Renal pelvis (tissue), 4 donors: ENCODE measurements around the gene RGL2. TPM values are rescaled to one million over a fixed set of nuclear protein-coding genes. Genes with fewer than 3 reads are reported as not detected.
"Not testable (repeated sequence)": the region's sequence is repeated elsewhere in the genome, so short reads cannot be mapped to it uniquely, and the experiment has no call there.

Experiments
- DNase-seq: peaks from one replicate; pipeline ENCODE4 v3.0.0-alpha.2; 2013
- polyA plus RNA-seq, 3 donors: library from polyadenylated mRNA; unstranded; fragments of 120-200 nt; gene quantifications; one replicate each; pipeline ENCODE4 v1.2.1, GENCODE V29; 2013; ENCODE audit not compliant: insufficient read length in 3 of 3

The RGL2 gene
- polyA plus RNA-seq, 3 donors: 121 to 133 (median 130) TPM

DNA sequence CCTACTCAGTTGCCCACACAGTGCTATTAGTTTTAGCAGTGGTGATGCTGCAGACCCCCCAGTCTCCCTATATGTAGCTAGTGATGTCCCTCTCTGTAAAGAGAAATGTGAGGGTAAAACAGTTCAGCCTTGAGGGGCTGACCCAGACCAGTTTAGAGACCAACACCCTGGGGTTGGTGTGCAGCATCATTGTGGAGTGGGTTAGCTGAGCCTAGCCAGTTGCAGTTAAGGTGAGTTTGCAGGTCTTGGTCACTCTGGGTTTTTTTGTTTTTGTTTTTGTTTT is 22.2 kb downstream of the RGL2 start:
- DNase-seq: no peak

DNA sequence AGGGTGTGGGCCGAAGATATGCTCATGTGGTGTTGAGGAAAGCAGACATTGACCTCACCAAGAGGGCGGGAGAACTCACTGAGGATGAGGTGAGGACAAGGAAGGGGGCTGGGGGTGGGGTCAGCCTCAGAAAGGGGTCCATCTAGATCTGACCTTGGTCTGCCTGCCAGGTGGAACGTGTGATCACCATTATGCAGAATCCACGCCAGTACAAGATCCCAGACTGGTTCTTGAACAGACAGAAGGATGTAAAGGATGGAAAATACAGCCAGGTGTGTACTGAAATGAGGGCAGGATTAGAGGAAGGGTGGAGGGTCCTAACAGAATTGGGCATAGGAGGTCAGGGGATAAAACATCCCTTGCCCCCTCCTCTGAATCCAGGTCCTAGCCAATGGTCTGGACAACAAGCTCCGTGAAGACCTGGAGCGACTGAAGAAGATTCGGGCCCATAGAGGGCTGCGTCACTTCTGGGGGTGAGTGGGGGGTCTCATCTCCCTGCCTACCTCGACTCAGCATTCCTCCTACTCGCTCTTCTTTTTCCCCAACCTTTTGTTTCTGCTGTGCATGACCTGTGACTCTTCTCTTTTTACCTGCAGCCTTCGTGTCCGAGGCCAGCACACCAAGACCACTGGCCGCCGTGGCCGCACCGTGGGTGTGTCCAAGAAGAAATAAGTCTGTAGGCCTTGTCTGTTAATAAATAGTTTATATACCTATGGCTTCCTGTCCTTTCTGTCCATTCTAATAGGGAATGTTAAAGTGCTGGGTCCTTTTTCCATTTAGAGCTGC is 22.8 kb downstream of the RGL2 start:
- not testable (repeated sequence) for DNase-seq

DNA sequence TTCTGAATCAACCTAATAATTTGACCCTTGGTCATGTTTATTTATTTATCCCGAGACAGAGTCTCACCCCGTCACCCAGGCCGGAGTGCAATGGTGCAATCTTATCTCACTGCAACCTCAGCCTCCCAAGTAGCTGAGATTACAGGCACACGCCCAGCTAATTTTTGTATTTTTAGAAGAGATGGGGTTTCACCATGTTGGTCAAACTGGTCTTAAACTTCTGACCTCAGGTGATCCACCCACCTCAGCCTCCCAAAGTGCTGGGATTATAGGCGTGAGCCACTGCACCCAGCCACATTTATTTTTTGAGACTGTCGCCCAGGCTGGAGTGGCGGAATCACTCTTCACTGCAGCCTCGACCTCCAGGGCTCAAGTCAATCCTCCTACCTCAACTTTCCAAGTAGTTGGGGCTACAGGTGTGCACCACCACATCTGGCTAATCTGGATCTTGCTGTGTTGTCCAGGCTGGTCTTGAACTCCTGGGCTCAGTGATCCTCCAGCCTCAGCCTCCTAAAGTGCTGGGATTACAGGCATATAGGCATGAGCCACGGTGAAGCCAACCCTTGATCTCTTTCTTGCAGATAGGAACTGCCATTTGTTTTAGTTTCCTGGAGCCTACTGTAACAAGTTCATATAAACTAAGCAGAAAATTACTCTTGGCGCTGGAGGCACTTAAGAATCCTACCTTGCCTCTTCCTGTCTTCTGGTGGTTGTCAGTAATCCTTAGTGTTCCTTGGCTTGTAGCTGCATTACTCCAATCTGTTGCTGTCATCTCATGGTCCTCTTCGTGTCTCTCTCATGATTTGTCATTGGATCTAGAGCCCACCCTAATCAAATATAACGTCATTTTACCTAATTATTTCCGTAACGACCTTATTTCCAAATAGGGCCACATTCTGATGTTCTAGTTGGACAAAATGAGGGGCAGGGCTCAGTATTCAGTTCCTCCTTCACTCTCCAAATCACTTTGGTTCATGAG is 24.5 kb downstream of the RGL2 start:
- no peak for DNase-seq

DNA sequence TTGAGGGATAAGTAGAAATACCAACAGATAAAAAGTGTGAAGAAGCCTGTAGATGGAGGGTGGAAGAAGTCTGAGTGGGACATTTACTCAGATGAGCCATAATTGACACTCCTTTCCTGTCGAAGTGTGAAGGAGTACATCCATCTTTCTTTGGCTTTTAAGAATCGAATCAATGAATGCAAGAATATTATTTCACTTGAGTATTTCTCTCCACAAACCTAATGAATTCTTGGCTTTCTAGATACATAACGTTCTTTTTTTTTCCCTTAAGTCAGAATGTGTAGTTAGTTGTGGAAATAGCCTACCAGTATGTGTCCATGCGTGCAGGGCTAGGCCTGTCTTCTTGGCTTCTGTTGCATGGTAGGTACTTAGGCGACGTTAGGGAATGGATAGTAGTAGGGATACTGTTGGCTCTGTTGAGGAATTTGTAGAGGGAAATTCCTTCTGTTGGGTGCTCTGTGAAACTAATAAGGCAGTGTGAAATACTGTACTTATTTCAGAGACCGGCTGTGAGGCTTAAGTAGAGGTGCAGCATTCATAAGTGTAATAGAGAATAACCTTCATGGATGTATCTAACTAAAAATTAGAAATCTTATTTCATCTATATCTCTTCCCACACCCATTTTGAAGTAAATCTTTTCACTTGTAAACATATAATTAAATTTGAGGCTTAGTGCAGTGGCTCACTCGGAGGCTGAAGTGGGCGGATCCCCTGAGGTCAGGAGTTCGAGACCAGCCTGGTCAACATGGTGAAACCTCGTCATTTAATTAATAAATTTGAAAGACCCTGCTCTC is 25.4 kb downstream of the RGL2 start:
- no peak for DNase-seq

DNA sequence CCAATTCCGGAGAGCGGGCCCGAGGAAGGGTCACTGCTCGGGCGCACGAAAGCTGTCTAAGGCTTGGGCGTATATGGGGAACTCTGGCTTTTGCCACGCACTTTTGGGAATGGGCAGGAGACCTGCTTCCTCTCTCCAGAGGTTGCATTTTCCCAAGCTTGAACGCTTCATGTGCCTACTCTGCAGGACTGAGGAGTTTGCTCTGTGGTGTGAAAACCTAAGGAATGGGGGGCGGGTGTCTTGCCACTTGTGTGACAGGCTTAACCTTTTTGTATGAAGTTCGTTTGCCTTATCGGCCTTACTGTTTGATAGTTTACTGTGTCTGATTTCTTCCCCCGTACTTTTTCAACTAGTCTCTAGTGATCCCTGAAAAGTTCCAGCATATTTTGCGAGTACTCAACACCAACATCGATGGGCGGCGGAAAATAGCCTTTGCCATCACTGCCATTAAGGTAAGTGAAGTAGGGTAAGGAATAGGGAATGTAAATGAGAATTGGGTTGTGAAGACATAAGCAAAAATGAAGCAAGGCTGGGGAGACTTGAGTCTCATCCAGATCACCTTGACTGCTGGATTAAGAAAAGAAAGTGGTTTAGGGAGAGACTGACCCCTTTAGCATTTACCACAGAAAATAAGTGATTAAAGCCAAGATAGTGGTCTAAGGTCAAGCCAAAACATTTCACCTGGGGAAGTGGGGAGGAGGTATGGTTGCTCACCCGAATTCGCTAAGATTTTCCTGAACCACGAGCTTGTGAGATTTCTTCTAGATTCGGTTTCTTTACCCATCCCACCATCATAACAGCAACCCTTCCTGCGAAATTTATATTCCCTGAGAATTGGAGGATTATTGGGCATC is 26.2 kb downstream of the RGL2 start:
- no peak for DNase-seq

DNA sequence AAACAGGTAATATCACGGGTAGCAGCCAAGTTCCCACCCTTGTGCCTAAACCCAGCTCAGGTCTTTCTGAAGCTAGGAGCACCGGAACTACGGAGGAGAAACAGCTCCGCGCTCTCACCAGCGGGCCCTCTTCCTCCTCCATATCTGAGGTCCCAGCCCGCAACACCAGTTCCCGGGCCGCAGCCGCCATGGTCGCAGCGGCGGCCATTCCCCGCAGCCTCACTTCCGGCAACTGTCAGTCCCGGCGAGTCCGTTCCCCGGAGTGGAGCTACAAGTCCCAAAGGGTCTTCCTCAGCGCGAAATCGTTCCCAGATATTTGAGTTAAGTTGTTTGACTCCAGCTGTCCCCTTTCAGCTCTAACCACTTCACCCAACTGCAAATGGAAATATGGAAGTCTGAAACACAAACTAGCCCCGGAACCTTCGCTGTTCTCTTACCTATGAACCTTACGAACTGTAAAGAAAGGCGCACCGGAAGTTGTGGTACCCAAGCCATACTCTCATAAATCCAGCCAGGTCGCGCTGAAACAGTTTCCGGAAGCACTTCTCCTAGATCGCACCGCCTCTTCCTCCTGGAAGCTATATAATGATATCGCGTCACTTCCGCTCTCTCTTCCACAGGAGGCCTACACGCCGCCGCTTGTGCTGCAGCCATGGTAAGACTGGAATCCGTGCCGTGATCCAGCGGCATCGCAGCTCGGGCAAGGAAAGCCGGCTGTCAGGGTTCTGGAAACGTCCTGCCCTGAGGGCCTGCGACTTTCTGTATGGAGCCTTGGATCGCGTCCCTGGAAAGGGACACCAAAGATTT is 27.1 kb downstream of the RGL2 start, which contains the start of the genes RPS18 and VPS52:
RPS18 (plus strand) TSS at position 608 of the 807 bp plus-strand sequence; CDS start at position 653, 45 bp downstream.
VPS52 (minus strand) TSS at position 409 of the 807 bp plus-strand sequence; CDS start at position 208, 201 bp downstream.
- DNase-seq: peak; percentile 99

DNA sequence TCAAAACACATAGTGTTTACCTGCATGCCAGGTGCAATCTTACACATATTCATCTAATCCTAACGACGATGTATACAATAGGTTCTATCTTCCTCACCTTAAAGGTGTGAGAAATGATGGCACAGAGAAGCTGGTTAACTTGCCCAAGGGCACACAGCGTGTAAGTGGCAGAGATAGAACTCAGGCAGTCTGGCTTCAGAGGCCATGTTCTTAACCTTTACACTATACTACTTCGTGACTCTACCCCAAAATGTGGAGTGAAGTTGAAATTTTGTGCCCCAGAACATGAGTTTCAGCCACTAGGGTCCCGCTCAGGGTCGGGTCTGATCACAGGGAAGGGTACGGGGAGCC is 27.6 kb downstream of the RGL2 start:
- DNase-seq: no peak

DNA sequence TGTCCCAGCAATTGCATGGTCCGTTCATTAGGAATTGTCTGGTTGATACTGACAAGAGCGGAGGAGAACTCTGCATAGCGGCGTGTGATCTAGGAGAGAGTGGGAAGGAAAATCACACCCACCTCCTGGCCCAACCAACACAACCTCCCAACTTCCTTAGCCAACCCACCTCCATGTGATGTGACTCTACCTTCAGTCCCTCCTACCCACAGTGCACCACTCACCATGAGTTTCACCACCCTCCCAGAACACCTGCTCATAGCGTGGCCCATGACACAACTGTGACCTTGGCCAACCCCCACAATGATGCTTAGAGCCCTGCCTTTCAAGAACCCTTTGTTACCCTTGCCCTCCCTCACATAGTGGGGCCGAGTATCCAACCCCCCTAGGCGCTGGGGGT is 34.7 kb downstream of the RGL2 start:
- no peak for DNase-seq

DNA sequence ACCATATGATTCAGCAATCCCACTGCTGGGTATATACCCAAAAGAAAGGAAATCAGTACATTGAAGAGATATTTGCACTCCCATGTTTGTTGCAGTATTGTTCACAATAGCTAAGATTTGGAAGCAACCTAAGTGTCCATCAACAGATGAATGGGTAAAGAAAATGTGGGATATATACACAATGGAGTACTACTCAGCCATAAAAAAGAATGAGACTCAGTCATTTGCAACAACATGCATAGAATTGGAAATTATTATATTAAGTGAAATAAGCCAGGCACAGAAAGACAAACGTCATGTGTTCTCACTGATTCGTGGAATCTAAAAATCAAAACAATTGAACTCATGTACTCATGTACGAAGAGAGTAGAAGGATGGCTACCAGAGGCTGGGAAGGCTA is 36.3 kb downstream of the RGL2 start:
- DNase-seq: not testable (repeated sequence)

DNA sequence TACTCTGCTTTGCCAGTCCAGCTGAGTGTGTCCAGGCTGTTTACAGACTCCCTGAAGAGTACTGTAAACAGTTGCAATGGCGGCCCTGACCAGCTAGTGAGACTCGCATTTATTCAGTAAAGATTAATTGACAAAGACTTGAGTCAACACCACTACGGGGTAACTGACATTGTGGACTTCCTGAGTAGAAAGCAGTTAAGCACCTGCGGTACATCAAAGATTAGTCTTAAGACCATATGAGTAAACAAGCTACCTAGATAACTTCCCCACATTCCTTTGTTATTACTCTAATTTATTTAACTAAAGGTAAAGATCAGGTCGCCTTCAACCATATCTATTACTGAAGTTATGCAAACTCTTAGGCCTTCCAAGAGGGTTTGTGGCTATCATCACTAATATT is 39.7 kb downstream of the RGL2 start:
- no peak for DNase-seq

DNA sequence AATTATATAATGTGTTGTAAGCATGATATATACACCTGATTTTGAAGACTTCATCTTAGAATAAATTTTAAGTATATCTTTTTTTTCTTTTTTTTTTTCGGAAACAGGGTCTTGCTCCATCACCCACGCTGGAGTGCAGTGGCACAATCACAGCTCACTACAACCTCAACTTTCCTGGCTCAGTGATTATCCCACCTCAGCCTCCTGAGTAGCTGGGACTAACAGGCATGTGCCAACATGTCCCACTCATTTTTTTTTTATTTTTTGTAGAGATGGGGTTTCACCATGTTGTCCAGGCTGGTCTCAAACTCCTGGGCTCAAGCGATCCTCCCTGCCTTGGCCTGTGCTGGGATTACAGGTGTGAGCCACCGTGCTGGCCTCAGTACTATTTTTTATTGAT is 44.2 kb downstream of the RGL2 start:
- no peak for DNase-seq

DNA sequence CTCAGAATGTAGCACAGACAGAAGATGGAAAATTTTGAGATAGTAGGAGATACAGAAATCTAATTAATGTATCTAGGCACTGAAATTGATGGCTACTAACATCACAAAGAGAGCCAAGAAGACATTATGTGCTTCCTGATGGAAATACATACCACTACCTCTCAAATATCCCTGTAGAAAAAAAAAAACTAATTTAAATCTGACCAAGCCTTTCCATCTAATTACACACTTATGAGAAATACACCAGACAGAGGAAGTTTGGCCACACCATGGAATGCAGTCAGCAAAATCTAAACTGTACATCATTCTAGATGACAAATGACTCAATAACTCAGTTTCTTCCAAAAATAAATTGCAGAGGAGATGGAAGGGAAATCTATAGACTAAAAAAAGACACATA is 46.0 kb downstream of the RGL2 start:
- DNase-seq: no peak

DNA sequence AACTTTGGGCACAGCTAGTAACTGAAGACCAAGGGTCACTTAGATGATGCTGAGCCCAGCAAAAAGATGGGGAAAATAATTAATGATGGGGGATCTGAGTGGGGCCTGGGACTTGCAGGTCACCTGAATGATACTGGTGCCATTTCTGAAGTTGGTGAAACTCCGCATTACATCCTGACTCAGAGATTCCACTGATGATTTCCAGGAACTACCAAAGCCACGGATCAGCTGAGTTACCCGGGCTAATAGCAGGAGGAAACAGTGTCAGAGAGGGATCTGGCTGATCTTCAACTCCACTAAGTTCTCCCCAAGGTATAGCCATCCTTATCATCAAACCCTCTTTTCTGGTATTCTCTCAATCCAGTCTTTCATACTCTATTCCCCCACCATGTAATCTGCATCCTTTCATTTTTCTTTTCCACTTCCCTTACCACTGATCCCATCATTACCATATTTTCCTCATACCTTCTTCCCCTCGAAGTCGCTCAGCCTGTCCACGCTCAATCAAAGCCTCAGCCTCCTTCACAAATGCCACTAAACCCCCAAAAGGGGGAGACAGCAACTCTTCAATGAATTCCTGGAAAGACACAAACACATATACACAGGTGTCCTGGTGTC is 47.2 kb downstream of the RGL2 start:
- DNase-seq: no peak

DNA sequence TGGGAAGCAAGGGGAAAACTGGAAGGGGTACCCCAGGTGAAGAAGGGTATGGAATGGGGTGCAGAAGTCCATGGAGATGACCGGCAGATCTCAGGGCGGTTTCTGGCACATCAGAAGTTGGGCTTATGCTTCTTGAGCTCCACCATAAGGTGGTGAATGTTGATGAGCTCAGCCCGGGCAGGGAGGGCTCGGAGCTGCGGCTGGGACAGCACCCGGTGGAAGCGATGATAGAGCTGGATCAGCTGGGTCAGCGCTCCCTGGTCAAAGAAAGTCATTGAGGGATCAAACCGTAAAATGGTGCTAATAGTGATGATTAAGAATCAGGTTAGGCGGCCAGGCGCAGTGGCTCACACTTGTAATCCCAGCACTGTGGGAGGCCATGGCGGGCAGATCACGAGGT is 48.0 kb downstream of the RGL2 start:
- no peak for DNase-seq

DNA sequence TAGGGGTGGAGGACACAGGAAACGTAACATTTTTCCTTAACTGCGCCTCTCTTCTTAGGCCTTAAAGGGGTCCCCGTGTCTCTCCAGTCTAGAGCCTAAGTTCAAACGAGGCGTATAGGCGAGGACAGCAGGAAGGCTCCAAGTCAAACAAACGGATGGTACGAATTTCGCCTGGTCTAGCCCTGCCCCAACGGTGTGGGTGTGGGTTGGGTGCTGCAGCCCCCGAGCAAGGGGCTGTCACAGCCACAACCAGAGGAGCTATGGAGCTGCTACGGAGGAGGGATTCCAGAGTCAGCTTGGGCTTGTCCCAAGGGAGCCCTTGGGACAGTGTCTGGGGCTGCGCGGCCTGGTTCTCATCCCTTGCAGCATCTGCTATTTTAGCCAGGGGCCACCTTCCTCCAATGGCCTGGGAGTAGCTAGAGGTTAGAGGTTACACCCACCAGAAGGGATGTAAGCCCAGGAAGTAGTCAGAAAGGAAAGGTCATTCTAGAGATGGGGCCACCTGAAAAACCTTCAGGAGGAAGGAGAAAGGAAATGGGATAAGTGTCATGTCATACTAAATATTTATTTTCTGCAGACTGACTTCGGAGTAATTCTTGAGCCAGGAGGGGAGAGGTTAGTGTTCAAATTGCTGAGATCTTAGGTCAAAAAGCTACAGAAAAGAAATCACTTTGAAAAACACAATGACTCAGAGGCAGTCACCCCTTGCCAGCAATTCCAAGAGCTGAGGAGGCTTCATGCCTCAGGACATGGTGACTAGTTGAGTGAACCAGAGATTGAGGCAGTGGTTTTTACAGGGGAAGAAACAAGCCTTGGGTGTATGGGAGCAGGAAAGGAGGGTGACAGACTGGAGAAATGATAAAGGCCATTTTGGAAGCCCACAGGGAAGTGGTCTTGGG is 48.8 kb downstream of the RGL2 start:
- DNase-seq: no peak

DNA sequence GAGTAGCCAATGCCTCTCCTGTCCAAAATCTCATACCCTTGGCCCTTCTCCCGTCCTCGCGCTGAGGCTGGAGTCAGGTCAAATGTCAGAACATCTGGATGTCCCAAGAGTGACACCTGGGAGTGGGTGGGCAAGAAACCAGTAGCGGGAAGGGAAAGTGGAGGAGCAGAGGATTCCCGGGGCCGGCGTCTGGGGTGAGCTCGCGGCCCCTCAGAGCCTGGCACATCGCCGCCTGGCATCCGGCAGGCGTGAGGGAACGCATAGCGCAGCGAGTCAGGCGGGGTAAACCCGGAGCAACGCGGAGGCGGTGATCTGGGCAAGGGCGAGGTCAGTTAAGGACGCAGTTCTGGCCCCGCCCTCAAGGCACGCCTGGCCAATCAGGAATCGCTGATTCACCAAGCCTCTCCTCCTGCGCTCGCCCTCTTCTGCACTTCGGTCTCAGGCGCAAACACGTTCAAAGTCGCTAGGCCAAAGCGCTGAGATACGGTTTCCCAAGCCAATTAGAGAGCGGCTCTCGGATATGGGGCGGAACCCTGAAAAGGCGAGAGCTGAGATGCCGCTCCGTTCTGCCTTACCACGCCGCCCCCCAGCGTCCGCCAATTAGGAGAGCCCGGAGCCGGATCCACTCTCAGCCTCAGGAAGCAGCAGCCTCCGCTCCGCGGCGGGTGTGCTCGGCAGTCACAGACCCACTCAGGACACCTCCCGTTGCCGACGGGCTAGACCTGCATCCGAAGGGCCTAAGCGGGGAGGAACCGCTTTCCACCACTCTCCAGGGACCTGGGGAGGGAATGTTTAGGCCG is 49.6 kb downstream of the RGL2 start:
- DNase-seq: peak; percentile 97

DNA sequence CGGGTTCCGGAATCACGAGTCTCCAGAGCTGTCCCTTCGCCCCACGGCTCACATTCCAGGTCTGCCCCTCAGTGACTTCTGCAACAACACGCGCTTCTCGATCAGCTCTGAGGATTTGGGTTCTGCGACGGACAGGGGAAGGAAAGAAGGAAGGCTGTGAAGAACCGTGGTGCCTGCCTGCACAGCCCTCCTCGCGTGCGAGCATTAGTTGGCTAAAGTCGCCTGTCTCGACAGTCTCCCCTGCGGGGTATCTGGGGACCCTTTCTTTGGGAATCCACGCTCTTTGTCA is 50.2 kb downstream of the RGL2 start:
- no peak for DNase-seq

DNA sequence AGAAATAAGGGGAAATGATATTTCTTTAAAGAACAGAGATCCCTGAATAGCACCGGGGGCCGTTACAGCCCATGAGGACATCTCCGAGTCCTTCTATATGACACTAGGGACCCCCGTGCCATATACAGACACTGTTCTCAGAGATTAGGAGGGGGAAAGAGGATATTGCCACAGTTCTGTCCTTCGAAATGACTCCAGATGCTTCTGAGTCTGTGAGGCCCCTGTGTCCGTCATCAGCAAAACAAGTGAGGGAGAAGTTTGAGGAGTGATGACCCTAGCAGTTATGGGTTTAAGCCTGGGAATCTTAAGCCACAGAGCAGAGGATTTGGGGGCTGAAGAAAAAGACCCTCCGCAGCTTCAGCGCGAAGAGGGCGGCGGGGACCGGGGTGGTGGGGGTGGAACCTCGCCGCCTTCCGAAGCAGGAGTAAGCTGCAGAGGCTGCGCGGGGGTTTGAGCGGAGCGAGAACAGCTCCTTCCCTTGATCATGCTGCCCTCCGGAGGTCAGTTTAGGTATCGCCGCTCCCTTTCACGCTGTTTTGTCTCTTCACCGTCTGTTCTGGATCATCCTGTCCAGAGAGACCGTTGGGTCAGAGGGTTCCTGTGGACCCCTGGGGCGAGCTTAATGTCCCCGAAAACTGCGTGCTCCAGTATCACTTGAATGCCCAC is 50.6 kb downstream of the RGL2 start:
- DNase-seq: peak; percentile 88
